IPS DF 6.9 (cell line): ENCODE results near the gene G3BP2.
"Not testable (repeated sequence)": the region's sequence is repeated elsewhere in the genome, so short reads cannot be mapped to it uniquely, and the experiment has no call there.

ENCODE experiments used
- DNase-seq: peaks from one replicate; pipeline ENCODE4 v3.0.0-alpha.2; 2013; ENCODE audit warnings: low read depth, low spot score
- H3K27ac ChIP-seq: one replicate; pipeline ENCODE4 v1.5.1; 2013; ENCODE audit warnings: low read length, control low read depth
- H3K27me3 ChIP-seq: 2 replicates; pipeline ENCODE4 v1.6.1; 2013; ENCODE audit warnings: mild to moderate bottlenecking, low read length; ENCODE audit not compliant: control insufficient read depth, insufficient read depth
- H3K36me3 ChIP-seq: 2 replicates; pipeline ENCODE4 v1.6.1; 2013; ENCODE audit warnings: low read length; ENCODE audit not compliant: control insufficient read depth, insufficient read depth
- H3K4me1 ChIP-seq: 2 replicates; pipeline ENCODE4 v1.6.1; 2013; ENCODE audit warnings: low read length; ENCODE audit not compliant: control insufficient read depth, insufficient read depth
- H3K4me3 ChIP-seq: 2 replicates; pipeline ENCODE4 v1.5.1; 2013; ENCODE audit warnings: mild to moderate bottlenecking, low read length
- H3K9me3 ChIP-seq: 2 replicates; pipeline ENCODE4 v1.6.1; 2013; ENCODE audit warnings: low read length, inconsistent platforms; ENCODE audit not compliant: control insufficient read depth, insufficient read depth
- WGBS: extraction: QIAGEN DNeasy Blood & Tissue Kit; methylation state at CpG from one replicate; pipeline ENCODE4 v1.1.7; 2013; ENCODE audit warnings: mixed read lengths, missing lambda C conversion rate; ENCODE audit not compliant: insufficient read length, insufficient coverage; 5-methylcytosine and 5-hydroxymethylcytosine counted together

The G3BP2 gene

DNA sequence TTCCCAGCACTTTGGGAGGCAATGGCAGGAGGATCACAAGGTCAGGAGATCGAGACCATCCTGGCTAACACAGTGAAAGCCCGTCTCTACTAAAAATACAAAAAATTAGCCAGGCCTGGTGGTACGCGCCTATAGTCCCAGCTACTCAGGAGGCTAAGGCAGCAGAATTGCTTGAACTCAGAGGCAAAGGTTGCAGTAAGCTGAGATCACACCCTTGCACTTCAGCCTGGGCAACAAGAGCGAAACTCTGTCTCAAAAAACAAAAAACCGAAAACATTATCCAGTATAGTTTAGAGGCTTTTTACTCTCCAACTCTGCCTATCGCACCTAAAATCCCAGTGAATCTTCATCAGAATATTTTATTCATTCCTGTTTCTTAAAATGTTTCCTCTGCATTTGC is 5.6 kb downstream of the G3BP2 start:
- H3K4me1 ChIP-seq, DNase-seq, H3K27ac ChIP-seq, H3K9me3 ChIP-seq, H3K36me3 ChIP-seq, H3K4me3 ChIP-seq, H3K27me3 ChIP-seq: not testable (repeated sequence)
- WGBS: no CpG with 5 or more reads among the region's 7 CpGs

DNA sequence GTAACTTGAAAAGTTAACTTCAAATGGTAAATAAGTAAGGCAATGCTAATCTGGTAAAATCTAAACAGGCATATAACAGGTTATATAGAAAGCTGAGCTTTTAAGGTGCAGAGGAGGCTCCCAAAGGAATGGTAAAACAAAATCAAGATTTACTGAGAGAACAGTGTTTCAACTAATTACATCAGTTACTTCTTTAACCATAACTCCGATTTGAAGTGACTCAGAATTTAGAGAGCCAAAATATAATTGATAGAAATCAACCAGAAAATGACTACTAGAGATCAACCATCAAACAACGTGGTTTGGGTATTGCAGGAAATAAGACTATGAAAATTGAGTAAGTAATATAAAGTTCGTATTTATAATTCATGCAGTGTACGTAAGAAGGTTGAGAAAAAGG is 6.9 kb downstream of the G3BP2 start:
- Histone ChIP-seq H3K27ac (no peak overlapping the region), H3K4me3 (no peak overlapping the region), H3K36me3 (no peaks in the 10 kb centered on the region), H3K4me1 (no peaks in the 10 kb centered on the region), H3K27me3 (no peaks in the 10 kb centered on the region), H3K9me3 (no peaks in the 10 kb centered on the region)
- 100% methylated on average over 1 of the region's 4 CpGs for WGBS
- no peak for DNase-seq

DNA sequence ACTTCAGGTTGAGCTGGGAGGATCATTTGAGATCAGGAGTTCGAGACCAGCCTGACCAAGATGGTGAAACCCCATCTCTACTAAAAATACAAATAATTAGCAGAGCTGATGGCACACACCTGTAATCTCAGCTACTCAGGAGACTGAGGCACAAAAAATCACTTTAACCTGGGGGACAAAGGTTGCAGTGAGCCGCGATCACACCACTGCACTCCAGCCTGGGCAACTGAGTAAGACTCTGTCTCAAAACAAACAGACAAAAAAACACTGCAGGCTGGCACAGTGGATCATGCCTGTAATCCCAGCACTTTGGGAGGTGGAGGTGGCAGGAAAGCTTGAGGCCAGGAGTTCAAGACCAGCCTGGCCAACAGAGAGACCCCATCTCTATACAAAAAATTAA is 8.6 kb downstream of the G3BP2 start:
- not testable (repeated sequence) for H3K4me3 ChIP-seq, DNase-seq, H3K27ac ChIP-seq, H3K27me3 ChIP-seq, H3K4me1 ChIP-seq, H3K36me3 ChIP-seq, H3K9me3 ChIP-seq
- no CpG with 5 or more reads among the region's 3 CpGs for WGBS

DNA sequence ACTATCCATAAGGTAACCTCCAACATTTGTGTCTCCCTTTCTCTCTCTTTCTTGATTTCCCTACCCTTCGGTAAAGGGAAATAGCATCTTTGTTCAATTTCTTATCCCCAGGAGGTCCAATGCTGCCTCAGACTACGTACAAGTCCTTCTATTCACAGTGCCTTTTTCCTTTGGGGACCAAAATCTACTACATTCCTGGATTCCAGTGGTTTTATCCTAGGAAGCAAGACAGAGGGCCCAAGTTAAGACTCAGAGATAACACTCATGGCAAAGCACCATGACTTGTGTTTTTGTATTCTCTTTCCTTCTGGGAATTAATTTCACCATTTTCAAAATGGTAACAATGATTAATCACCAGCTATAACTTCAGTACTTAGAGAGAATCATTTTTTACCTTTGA is 10.6 kb downstream of the G3BP2 start:
- WGBS: no CpG with 5 or more reads among the region's 2 CpGs

DNA sequence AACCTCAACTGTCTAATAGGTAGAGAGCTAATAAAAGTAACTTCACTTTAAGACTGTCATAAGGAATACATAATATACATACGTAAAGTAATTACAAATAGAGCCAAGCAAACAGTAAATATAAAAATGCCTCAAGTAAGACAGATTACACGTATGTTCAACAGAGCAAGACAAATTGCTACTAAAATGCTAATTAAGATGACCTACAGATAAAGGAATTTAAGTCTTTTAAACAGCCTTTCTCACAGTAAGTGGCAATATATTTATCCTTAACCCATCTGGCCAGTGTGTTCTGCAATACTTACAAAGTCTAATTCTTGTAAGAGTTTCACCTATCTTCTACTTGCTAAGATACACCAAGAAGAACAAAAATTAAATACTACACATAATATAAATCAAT is 12.7 kb downstream of the G3BP2 start:
- H3K4me3 ChIP-seq: no peak overlapping the region
- WGBS: no CpG with 5 or more reads among the region's 2 CpGs
- H3K4me1 ChIP-seq: no peaks in the 10 kb centered on the region

More for the DNA sequence above, 10.6 kb downstream of the G3BP2 start:
- DNase-seq: no peak
- Histone ChIP-seq H3K27me3 (no peaks in the 10 kb centered on the region), H3K36me3 (peaks cover 6% of the 10 kb centered on the region; the same call in 1 of the 2 replicates), H3K9me3 (no peaks in the 10 kb centered on the region), H3K4me1 (no peaks in the 10 kb centered on the region), H3K4me3 (no peak overlapping the region), H3K27ac (no peak overlapping the region)

DNA sequence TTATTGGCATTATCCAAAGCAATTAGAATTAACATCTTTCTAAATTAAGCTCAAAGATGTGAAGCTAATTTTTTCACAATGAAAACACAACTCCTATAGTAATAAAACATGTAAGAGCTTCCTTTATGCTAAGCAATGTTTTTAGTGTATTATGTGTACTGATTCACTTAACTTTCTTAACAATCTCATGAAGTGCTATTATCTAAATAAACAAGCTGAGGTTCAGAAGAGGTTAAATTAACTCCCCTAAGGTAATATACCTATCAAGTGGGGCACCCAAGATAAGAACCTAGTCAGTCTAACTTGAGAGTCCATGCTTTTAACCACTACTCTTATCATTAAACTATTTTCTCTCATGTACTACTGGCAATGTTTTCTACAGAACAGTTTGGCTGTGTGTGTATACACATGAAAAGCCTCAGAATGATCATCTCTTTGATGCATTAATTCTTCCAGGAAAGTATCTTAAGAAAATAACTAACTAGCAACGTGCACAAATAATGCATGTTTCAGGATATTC is 13.6 kb downstream of the G3BP2 start:
- H3K36me3 ChIP-seq: peaks cover 10% of the 10 kb centered on the region; the same call in 1 of the 2 replicates

More for the DNA sequence above, 12.7 kb downstream of the G3BP2 start:
- no peaks in the 10 kb centered on the region for H3K27me3 ChIP-seq
- H3K27ac ChIP-seq: no peak overlapping the region
- peaks cover 10% of the 10 kb centered on the region; the same call in 1 of the 2 replicates for H3K36me3 ChIP-seq
- no peak for DNase-seq
- no peaks in the 10 kb centered on the region for H3K9me3 ChIP-seq

DNA sequence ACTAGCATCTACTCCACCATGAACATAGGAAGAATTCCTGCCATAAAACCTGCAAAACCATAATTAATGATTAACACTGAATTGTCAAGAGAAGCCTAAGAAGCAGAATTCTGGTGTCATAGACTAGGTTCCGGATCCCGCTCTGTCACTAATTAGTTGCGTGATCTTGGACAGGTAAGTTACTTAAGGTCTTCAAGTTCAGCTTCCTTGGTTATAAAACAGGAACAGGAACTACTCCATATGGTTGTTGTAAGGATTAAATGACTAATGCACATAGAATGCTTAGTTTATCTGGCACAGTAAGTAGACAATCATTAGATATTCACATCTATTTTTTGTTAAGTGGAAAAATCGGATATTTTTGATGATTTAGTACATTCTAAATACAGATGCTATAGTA is 14.3 kb downstream of the G3BP2 start:
- peaks cover 10% of the 10 kb centered on the region; the same call in 1 of the 2 replicates for H3K36me3 ChIP-seq
- H3K9me3 ChIP-seq: no peaks in the 10 kb centered on the region
- no peak overlapping the region for H3K27ac ChIP-seq
- no peaks in the 10 kb centered on the region for H3K27me3 ChIP-seq
- no peak for DNase-seq
- H3K4me3 ChIP-seq: no peak overlapping the region
- no peaks in the 10 kb centered on the region for H3K4me1 ChIP-seq
- WGBS: no CpG with 5 or more reads among the region's 4 CpGs

More for the DNA sequence above, 13.6 kb downstream of the G3BP2 start:
- Histone ChIP-seq H3K27ac (no peak overlapping the region), H3K4me3 (no peak overlapping the region), H3K9me3 (no peaks in the 10 kb centered on the region), H3K4me1 (no peaks in the 10 kb centered on the region), H3K27me3 (no peaks in the 10 kb centered on the region)
- no peak for DNase-seq
- no CpG with 5 or more reads among the region's 1 CpG for WGBS

DNA sequence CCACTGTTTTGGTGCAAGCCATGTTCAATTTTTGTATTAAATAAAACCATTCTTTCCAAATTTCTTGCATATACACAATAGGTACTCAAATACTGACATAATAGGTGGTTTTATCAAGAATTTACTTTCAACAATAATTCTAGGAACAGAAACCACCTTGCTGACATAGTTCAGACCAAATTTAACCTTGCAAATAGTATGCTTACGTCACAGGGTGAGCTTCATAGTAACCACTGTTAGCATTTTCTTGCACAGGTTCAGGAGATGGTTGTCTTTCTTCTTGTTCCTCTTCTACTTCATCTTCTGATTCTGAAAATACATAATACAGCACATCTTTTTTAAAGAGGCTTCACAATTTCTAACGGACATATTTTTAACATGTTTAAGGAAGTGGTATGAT is 17.6 kb downstream of the G3BP2 start:
- H3K9me3 ChIP-seq: no peaks in the 10 kb centered on the region
- WGBS: no CpG with 5 or more reads among the region's 2 CpGs
- no peak overlapping the region for H3K27ac ChIP-seq
- no peaks in the 10 kb centered on the region for H3K27me3 ChIP-seq
- H3K36me3 ChIP-seq: peaks cover 12% of the 10 kb centered on the region; the same call in 1 of the 2 replicates
- no peak for DNase-seq
- no peak overlapping the region for H3K4me3 ChIP-seq
- no peaks in the 10 kb centered on the region for H3K4me1 ChIP-seq

DNA sequence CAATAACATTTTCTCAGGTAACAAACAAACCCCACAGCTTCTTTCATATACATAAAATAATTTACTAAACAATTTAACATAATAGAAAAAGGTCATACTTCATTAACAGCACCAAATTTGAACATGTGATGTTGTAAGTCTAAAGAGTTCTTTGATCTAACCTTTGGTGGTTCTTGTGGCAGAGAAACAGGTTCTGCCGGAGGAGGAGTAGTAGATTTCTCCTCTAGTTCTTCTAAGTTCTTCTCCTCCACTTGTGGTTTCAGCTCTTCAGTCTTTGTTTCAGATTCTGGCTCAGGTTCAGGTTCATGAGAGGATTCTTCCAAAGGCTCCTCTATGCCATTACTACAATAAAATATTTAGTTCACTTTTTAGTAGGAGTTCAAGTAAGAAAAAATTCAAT is 18.3 kb downstream of the G3BP2 start:
- H3K4me1 ChIP-seq: no peaks in the 10 kb centered on the region
- H3K4me3 ChIP-seq: no peak overlapping the region
- H3K27ac ChIP-seq: no peak overlapping the region
- H3K36me3 ChIP-seq: peaks cover 12% of the 10 kb centered on the region; the same call in 1 of the 2 replicates
- no peak for DNase-seq
- no peaks in the 10 kb centered on the region for H3K9me3 ChIP-seq
- WGBS: no CpG with 5 or more reads among the region's 1 CpG
- no peaks in the 10 kb centered on the region for H3K27me3 ChIP-seq

DNA sequence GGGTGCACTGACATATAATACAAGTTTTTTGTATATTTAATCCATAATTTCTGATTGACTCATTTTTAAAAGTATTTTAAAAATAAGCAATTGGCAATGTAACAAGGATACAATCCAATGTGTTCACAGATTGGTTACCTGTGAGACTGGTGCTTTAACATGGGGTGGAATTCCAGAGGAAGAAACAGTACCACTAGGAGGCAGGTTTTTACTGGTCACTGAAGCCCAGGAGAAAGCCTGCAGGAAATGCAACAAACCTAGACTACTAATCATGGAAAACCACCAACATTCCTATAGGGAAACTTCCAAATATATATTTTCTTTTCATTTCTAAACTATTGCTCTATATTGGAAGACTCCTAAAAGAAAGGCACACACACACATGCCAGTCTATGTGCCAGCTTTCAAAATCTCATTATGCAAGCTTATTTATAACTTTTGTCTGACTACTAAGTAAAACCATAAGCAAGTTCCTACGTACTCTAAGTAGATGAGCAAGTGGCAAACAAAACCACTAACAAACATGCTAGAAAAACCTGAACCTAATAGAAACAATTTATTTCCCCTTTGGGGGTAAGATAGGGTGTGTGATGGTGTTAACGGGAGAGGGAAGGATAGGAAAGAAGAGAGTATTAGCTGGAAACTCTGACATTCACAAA is 19.2 kb downstream of the G3BP2 start:
- Histone ChIP-seq H3K4me3 (no peak overlapping the region), H3K36me3 (peaks cover 12% of the 10 kb centered on the region; the same call in 1 of the 2 replicates), H3K27me3 (no peaks in the 10 kb centered on the region), H3K27ac (no peak overlapping the region), H3K9me3 (no peaks in the 10 kb centered on the region), H3K4me1 (no peaks in the 10 kb centered on the region)
- WGBS: no CpG with 5 or more reads among the region's 2 CpGs
- DNase-seq: no peak

DNA sequence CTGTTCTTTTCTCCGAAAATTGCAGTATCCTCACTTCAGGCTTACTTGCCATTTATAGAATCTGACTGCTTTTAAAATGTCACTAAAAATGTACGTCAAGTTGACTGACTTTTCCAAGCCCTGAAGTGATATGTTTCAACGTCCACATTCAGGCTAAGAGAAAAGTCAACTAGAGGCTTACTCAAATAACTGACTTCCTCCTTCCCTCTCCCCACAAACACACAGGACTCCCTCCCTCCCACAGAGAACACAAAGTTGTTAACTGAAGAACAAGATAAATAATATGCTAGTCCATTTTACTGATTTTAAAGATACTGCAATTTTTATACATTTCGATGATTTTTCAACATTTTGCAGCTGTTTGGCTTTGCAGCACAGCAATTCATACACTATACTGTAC is 29.1 kb downstream of the G3BP2 start:
- H3K36me3 ChIP-seq: peaks cover 23% of the 10 kb centered on the region; the same call in 1 of the 2 replicates
- no peak for DNase-seq
- H3K27me3 ChIP-seq: no peaks in the 10 kb centered on the region
- H3K9me3 ChIP-seq: no peaks in the 10 kb centered on the region
- H3K4me3 ChIP-seq: no peak overlapping the region
- WGBS: no CpG with 5 or more reads among the region's 4 CpGs
- no peaks in the 10 kb centered on the region for H3K4me1 ChIP-seq
- no peak overlapping the region for H3K27ac ChIP-seq
